GM10266 (cell line): ENCODE results near the gene GLYATL3.

Source experiments
- DNase-seq: peaks from one replicate; pipeline ENCODE4 v3.0.0; 2012; ENCODE audit errors: extremely low spot score
- CTCF ChIP-seq: IDR thresholded peaks from 2 replicates; pipeline ENCODE4 v1.5.1; 2012; ENCODE audit warnings: mild to moderate bottlenecking, low read depth; ENCODE audit not compliant: control insufficient read depth, insufficient read depth; ENCODE audit errors: missing control alignments

GLYATL3 gene

GRCh38 chr6:49557177-49557576, 57.5 kb downstream of the GLYATL3 start:
- no peak for TF ChIP-seq CTCF
- DNase-seq = no peak

GRCh38 chr6:49558238-49558637, 58.5 kb downstream of the GLYATL3 start:
- TF ChIP-seq CTCF = no peak
- DNase-seq = no peak

- no peak for DNase-seq
- TF ChIP-seq CTCF = no peak
Measured at GRCh38 chr6:49563006-49563886, 63.5 kb downstream of the GLYATL3 start.

GRCh38 chr6:49564552-49564951, 64.8 kb downstream of the GLYATL3 start:
- no peak for DNase-seq
- no peak for TF ChIP-seq CTCF

GRCh38 chr6:49565261-49565660, 65.5 kb downstream of the GLYATL3 start:
- DNase-seq = no peak
- TF ChIP-seq CTCF = no peak

- no peak for TF ChIP-seq CTCF
- no peak for DNase-seq
Measured at GRCh38 chr6:49565855-49566254, 66.1 kb downstream of the GLYATL3 start.

GRCh38 chr6:49570474-49571079, 70.9 kb downstream of the GLYATL3 start:
- DNase-seq = no peak
- no peak for TF ChIP-seq CTCF
